ENCODE results near the gene C6orf47.
"Not testable (repeated sequence)": the region's sequence is repeated elsewhere in the genome, so short reads cannot be mapped to it uniquely, and the experiment has no call there.

C6orf47 gene

GRCh38 chr6:31660381-31661261 is at the start of gene C6orf47:
Gene C6orf47 (minus strand): TSS chr6:31660778. CDS start chr6:31659947, 831 bp downstream.
- peaks cover 32% of the 10 kb centered on the region for H3K36me3 Mint-ChIP-seq (ENCODE audit: insufficient read depth)
- H3K4me3 Mint-ChIP-seq, result peak within 1 kb of the TSS; percentile 90
- no peaks in the 10 kb centered on the region for H3K9me3 Mint-ChIP-seq
- H3K4me1 Mint-ChIP-seq, result peaks cover 75% of the 10 kb centered on the region
- ATAC-seq (replicated peaks; ENCODE audit: extremely low read depth, poor library complexity, severe bottlenecking) (peak; percentile 64), DNase-seq (ENCODE audit: low spot score in 2 of 2) (peak; percentile 53 to 57)
- no peaks in the 10 kb centered on the region for H3K27me3 Mint-ChIP-seq
- H3K27ac Mint-ChIP-seq (ENCODE audit: low read depth), result peak within 1 kb of the TSS; percentile 78

DNA sequence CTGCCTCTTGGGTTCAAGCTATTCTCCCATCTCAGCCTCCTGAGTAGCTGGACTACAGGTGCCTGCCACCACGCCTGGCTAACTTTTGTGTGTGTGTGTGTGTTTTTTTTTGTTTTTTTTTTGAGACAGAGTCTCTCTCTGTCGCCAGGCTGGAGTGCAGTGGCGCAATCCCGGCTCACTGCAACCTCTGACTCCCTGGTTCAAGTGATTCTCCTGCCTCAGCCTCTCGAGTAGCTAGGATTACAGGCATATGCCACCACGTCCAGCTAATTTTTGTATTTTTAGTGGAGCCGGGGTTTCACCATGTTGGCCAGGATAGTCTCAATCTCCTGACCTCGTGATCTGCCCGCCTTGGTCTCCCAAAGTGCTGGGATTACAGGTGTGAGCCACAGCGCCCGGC is 48.6 kb upstream of the C6orf47 start:
- H3K4me1 Mint-ChIP-seq, result peaks cover 17% of the 10 kb centered on the region
- not testable (repeated sequence) for H3K36me3 Mint-ChIP-seq (ENCODE audit: insufficient read depth); ATAC-seq (replicated peaks; ENCODE audit: extremely low read depth, poor library complexity, severe bottlenecking)

DNA sequence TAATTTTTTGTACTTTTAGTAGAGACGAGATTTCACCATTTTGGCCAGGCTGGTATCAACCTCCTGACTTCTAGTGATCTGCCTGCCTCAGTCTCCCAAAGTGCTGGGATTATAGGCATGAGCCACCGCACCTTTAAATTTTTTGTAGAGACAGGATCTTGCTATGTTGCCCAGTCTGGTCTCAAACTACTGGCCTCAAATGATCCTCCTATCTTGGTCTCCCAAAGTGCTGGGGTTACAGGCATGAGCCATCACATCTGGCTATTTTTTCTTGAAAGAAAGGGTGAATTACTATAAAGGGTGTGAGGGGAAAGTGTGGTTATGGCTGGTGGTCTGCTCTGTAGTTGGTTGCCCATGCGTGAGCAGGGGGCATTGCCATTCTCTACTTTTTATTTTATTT is 47.6 kb upstream of the C6orf47 start:
- Mint-ChIP-seq H3K4me3 (no peak overlapping the region), H3K27me3 (no peaks in the 10 kb centered on the region), H3K9me3 (no peaks in the 10 kb centered on the region), H3K4me1 (peaks cover 21% of the 10 kb centered on the region), H3K27ac (ENCODE audit: low read depth) (no peak overlapping the region), H3K36me3 (ENCODE audit: insufficient read depth) (peaks cover 2% of the 10 kb centered on the region)
- ATAC-seq (replicated peaks; ENCODE audit: extremely low read depth, poor library complexity, severe bottlenecking), result no peak
- DNase-seq (ENCODE audit: low spot score in 2 of 2), result no peak

More for the DNA sequence above, 48.6 kb upstream of the C6orf47 start:
- not testable (repeated sequence) for H3K27me3 Mint-ChIP-seq; H3K4me3 Mint-ChIP-seq; H3K27ac Mint-ChIP-seq (ENCODE audit: low read depth); H3K9me3 Mint-ChIP-seq; DNase-seq (ENCODE audit: low spot score in 2 of 2)

DNA sequence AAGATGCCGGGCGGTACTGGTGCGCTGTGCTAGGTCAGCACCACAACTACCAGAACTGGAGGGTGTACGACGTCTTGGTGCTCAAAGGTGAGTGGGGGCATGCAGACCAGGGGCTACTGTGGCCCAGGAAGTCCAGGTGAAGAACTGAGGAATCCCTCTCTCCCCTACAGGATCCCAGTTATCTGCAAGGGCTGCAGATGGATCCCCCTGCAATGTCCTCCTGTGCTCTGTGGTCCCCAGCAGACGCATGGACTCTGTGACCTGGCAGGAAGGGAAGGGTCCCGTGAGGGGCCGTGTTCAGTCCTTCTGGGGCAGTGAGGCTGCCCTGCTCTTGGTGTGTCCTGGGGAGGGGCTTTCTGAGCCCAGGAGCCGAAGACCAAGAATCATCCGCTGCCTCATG is 47.1 kb upstream of the C6orf47 start:
- Mint-ChIP-seq H3K9me3 (no peaks in the 10 kb centered on the region), H3K27ac (ENCODE audit: low read depth) (no peak overlapping the region), H3K36me3 (ENCODE audit: insufficient read depth) (peaks cover 6% of the 10 kb centered on the region), H3K4me1 (peaks cover 23% of the 10 kb centered on the region), H3K4me3 (no peak overlapping the region), H3K27me3 (no peaks in the 10 kb centered on the region)
- ATAC-seq (replicated peaks; ENCODE audit: extremely low read depth, poor library complexity, severe bottlenecking), result no peak
- DNase-seq (ENCODE audit: low spot score in 2 of 2), result no peak

GRCh38 chr6:31706599-31706998 is 46.0 kb upstream of the C6orf47 start, which contains the start of gene LY6G6F:
Gene LY6G6F (plus strand): TSS chr6:31706866. CDS start chr6:31706907, 41 bp downstream.
- Mint-ChIP-seq H3K4me1 (peaks cover 28% of the 10 kb centered on the region), H3K27me3 (no peaks in the 10 kb centered on the region), H3K36me3 (ENCODE audit: insufficient read depth) (peaks cover 11% of the 10 kb centered on the region), H3K9me3 (no peaks in the 10 kb centered on the region), H3K4me3 (no peak within 1 kb of the TSS), H3K27ac (ENCODE audit: low read depth) (no peak within 1 kb of the TSS)
- ATAC-seq (replicated peaks; ENCODE audit: extremely low read depth, poor library complexity, severe bottlenecking), result no peak
- DNase-seq (ENCODE audit: low spot score in 2 of 2), result no peak

DNA sequence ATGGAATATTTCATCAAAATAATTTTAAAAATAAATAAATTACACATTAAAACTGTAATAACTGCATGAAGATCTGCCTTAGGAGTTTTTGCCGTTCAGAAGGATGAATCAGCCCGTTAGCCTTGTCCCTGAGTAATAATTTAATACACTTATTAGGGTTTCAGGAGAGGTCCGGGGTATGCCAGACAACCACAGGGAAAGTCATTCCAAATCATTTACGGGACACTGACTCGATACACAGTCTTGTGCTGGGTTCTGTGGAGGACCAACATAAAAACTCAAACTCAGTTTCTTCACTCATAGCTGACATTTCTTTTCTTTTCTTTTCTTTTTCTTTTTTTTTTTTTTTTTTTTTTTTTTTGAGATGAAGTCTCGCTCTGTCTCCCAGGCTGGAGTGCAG is 45.4 kb upstream of the C6orf47 start:
- H3K9me3 Mint-ChIP-seq, result no peaks in the 10 kb centered on the region
- ATAC-seq (replicated peaks; ENCODE audit: extremely low read depth, poor library complexity, severe bottlenecking), result no peak
- H3K4me3 Mint-ChIP-seq, result no peak overlapping the region
- H3K4me1 Mint-ChIP-seq, result peaks cover 28% of the 10 kb centered on the region
- H3K36me3 Mint-ChIP-seq (ENCODE audit: insufficient read depth), result peaks cover 14% of the 10 kb centered on the region
- no peak for DNase-seq (ENCODE audit: low spot score in 2 of 2)
- H3K27ac Mint-ChIP-seq (ENCODE audit: low read depth), result no peak overlapping the region
- no peaks in the 10 kb centered on the region for H3K27me3 Mint-ChIP-seq

GRCh38 chr6:31702819-31703716 is 42.5 kb upstream of the C6orf47 start, which contains the start of gene ABHD16A:
Gene ABHD16A (minus strand): TSS chr6:31703324. CDS start chr6:31703281, 43 bp downstream.
- Mint-ChIP-seq H3K9me3 (no peaks in the 10 kb centered on the region), H3K4me3 (peak within 1 kb of the TSS; percentile 96), H3K4me1 (peaks cover 26% of the 10 kb centered on the region), H3K36me3 (ENCODE audit: insufficient read depth) (peaks cover 21% of the 10 kb centered on the region), H3K27me3 (no peaks in the 10 kb centered on the region), H3K27ac (ENCODE audit: low read depth) (peak within 1 kb of the TSS; percentile 99)
- ATAC-seq (replicated peaks; ENCODE audit: extremely low read depth, poor library complexity, severe bottlenecking), result peak; percentile 95
- peak; percentile 92 to 96 for DNase-seq (ENCODE audit: low spot score in 2 of 2)

DNA sequence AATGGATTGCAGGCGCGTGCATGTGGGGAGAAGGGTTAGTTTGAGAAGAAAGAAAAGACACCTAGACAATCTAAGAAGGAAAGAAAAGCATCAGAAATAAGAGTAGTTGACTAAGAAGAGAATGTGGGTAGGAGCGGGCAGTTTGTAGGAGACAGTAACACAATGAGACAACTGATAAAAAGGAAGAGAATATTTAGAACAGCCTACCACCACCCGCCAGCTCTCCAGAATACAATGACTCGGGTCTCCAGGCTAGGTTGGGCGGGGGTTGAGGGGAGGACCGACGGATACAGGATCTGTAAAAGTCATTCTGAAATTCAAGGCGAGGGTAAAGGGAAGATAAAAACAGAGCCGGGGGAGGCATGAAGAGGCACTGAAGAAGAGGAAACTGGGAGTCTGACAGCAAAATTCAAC is 41.8 kb upstream of the C6orf47 start:
- no peak for DNase-seq (ENCODE audit: low spot score in 2 of 2)
- Mint-ChIP-seq H3K27me3 (no peaks in the 10 kb centered on the region), H3K36me3 (ENCODE audit: insufficient read depth) (peaks cover 26% of the 10 kb centered on the region), H3K27ac (ENCODE audit: low read depth) (peak overlapping the region; percentile 99), H3K9me3 (no peaks in the 10 kb centered on the region), H3K4me3 (peak overlapping the region; percentile 96), H3K4me1 (peaks cover 32% of the 10 kb centered on the region)
- peak; percentile 2 for ATAC-seq (replicated peaks; ENCODE audit: extremely low read depth, poor library complexity, severe bottlenecking)

GRCh38 chr6:31701666-31702404 is 41.3 kb upstream of the C6orf47 start:
- Mint-ChIP-seq H3K27ac (ENCODE audit: low read depth) (peak overlapping the region; percentile 99), H3K36me3 (ENCODE audit: insufficient read depth) (peaks cover 27% of the 10 kb centered on the region), H3K4me3 (peak overlapping the region; percentile 96), H3K4me1 (peaks cover 38% of the 10 kb centered on the region), H3K9me3 (no peaks in the 10 kb centered on the region), H3K27me3 (no peaks in the 10 kb centered on the region)
- DNase-seq (ENCODE audit: low spot score in 2 of 2) (no peak), ATAC-seq (replicated peaks; ENCODE audit: extremely low read depth, poor library complexity, severe bottlenecking) (no peak)

DNA sequence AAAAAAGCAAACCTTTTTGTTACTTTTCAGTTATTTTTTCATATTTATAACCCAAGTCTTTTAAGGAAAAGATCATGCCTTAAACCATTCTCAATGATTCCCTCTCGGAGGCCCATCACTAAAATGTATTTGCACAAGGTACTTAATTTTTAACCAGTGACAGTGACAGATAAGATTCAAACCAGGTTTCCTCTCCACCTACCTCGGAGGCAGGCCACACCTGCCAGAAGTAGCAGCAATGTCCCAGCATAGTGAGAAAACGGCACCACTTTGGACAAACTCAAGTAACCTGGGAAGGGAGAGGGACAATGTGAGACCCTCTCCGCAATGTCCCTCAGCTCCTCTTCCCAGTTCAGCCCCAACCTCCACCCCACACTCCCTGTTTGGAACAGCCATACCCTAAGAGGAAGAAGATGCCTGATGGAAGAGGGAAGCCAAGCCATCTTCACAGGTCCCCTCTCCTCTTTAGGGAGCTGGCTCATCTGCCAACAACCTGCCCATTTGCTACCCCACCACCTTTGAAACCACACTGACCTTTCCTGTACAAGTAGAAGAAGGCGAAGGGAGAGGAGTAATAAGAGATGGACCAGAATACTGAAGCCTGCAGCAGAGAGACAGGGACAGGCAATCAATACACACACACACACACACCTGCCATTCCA is 40.3 kb upstream of the C6orf47 start:
- no peak for DNase-seq (ENCODE audit: low spot score in 2 of 2)

GRCh38 chr6:31697555-31697954 is 37.0 kb upstream of the C6orf47 start:
- Mint-ChIP-seq H3K4me3 (no peak overlapping the region), H3K27ac (ENCODE audit: low read depth) (peak overlapping the region; percentile 60), H3K4me1 (peaks cover 33% of the 10 kb centered on the region), H3K36me3 (ENCODE audit: insufficient read depth) (peaks cover 52% of the 10 kb centered on the region), H3K27me3 (no peaks in the 10 kb centered on the region), H3K9me3 (no peaks in the 10 kb centered on the region)
- ATAC-seq (replicated peaks; ENCODE audit: extremely low read depth, poor library complexity, severe bottlenecking) (no peak), DNase-seq (ENCODE audit: low spot score in 2 of 2) (no peak)

More for the DNA sequence above, 40.3 kb upstream of the C6orf47 start:
- Mint-ChIP-seq H3K27ac (ENCODE audit: low read depth) (no peak overlapping the region), H3K4me1 (peaks cover 40% of the 10 kb centered on the region), H3K4me3 (peak overlapping the region; percentile 96), H3K27me3 (no peaks in the 10 kb centered on the region), H3K36me3 (ENCODE audit: insufficient read depth) (peaks cover 35% of the 10 kb centered on the region), H3K9me3 (no peaks in the 10 kb centered on the region)
- ATAC-seq (replicated peaks; ENCODE audit: extremely low read depth, poor library complexity, severe bottlenecking), result no peak
